Globus pallidus (tissue), 1 donor: ENCODE measurements around the gene ZNF221.
"Not testable (repeated sequence)": the region's sequence is repeated elsewhere in the genome, so short reads cannot be mapped to it uniquely, and the experiment has no call there.

Experiments
- DNase-seq: peaks from one replicate; pipeline ENCODE4 v3.0.0-alpha.2; 2015; ENCODE audit warnings: low spot score

ZNF221 gene

DNA sequence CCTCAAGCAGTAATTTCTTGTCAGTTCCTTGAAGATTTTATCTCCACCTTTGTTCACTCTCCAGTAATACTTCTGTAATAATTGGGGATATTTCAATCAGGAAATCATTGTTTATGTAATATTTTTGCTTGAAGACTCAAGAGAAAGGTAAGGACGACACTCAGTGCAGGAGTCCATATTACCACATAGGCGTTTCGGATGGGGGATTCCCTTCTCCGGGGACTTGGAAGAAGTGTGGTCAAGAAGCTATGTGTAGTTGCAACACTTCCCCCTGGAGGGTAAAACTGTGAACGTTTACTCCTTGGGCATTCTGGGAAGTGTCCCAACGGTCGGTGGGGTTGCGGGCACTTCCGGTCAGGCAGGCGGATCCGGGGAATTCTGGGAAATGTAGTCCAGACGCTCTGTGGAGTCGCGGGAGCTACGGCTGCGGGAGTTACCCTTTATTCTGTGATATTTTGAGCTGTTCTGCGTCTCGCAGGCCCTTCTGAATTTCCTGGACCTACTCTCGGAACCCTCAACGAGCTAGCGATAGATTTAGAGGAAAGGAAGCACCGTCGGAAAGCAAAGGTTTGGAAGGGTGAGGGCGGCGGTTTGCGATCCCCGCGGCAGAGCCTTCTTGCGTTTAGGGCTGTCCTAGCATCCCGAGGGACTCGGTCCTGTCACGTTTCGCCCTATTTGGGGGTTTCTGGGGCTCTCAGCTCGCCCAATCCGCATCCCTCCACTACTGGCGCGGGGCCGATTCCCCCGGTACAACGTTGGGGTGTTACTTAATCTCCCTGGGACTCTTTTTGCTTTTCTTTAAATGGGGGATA lies at the start of gene ZNF221:
Gene ZNF221 (plus strand): TSS at position 395 of the 812 bp plus-strand sequence. CDS start 11,499 bp downstream, outside the sequence.
- peak; percentile 92 for DNase-seq

DNA sequence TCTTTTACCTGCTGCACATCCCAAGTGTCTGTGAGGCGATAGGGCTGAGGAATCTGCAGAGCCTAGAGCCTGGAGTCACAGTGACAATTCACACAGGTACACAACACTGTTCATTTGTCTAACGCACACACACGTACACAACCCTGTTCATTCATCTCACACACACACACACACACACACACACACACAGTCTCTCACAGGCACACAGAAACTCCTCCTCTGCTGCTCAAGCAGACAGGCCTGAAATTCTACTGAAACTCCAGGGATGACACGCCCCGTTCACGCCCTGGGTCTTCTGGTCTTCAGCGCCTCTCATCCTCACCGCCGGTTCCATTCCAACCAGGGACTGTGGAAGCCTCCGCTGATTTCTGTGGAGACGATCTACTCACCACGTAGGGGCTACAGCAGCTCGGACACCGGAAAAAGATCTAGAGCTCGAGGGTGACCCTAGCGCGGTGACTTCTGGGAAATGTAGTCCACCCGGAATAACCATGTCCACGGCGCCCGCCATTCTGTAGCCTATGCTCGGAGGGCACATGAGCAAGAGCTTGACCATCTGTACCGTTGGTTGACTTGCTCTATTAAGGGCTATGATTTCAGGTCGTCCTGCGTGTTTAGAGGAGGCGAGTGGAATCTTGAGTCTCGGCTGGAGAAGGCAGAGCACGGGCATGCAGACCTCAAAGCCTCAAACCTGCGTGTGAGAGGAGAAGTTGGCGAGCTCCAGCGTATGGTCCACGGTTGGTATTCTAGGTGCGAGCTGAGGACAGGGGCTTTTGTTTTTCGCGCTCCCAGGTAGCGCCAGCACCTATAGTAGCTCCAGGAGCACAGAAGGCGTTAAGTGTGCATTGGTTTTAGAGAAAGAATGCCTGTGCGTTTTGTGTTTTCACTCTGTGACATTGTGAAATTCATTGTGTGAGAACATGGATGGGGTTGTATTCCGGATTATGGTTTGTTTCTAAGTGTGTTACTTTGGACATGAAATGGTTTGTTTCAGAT lies 49.3 kb upstream of the ZNF221 start:
- peak; percentile 74 for DNase-seq

DNA sequence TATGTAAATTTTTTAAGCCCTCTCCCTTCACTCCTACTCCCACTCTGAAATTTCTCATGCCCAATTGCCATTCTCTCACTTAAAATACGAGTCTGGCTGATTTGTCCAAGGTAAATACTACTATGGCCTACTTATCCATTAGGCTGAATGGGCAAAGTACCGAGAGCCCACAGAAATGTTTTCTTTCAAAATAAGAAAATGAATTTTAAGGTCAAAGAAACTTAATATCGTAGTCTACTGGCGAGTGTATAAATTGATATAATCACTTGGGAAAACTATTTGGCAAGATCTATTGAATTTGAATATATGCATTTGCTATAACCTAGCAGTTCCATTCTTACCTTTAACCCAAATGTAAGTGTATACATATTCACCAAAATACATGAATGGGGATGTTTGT lies 48.6 kb upstream of the ZNF221 start:
- DNase-seq: no peak

DNA sequence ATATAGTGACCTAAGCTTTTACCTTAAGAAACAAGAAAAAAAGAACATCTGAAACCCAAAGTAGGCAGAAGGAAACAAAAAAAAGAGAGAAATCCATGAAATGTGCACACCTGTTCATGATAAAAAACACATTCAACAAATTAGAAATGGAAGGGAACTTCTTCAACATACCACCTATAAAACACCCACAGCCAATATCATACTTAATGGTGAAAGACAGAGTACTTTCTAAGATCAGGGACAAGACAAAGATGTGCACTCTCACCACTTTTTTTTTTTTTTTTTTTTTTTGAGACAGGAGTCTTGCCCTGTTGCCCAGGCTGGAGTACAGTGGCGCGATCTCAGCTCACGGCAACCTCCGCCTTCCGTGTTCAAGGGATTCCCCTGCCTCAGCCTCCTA lies 45.1 kb upstream of the ZNF221 start:
- no peak for DNase-seq

DNA sequence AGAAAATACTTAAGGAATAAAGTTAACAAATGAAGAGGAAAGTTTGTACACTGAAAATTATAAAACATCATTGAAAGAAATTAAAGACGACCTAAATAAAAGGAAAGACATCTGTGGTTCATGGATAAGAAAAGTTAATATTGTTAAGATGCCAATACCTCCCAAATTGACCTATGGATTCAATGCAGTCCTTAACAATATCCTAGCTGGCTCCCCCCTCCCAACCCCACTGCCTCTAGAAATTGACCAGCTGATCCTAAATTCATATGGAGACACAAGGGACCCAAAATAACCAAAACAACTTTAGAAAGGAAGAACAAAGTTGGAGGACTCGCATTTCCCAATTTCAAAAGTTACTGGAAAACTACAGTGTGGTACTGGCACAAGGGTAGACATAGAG lies 44.3 kb upstream of the ZNF221 start:
- DNase-seq: no peak

DNA sequence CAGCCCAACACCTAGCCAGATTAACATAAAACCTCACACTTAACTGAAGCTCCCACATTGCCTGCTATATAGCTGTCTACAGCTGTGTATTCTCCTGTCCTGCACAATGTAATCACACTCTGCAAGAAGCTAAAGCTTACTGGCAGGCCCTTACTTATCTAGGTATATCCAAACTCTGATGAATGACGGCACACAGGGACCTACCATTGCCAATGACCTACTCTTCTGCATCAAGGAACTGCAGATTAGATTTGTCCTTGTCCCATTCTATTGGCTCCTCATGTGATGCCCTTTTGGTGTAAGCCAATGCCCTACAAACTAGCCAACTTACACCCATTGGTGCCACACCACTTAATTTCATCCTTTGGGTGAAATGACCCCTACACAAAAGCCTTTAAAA lies 42.4 kb upstream of the ZNF221 start:
- DNase-seq: no peak

DNA sequence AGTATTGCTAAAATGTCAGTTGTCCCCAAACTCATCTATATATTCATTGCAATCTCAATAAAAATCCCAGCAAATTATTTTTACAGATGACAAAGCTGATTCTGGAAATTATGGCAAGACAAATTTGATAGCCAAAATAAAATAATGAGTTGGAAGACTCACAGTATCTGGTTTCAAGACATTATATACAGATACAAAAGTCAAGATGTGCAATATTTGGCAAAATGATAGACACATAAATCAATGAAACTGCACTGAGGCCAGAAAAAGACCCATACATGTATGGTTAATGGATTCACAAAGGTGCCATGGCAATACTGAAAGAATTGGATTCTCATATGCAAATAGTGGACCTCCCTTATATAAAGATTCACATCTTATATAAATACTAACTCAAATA lies 40.1 kb upstream of the ZNF221 start:
- no peak for DNase-seq

DNA sequence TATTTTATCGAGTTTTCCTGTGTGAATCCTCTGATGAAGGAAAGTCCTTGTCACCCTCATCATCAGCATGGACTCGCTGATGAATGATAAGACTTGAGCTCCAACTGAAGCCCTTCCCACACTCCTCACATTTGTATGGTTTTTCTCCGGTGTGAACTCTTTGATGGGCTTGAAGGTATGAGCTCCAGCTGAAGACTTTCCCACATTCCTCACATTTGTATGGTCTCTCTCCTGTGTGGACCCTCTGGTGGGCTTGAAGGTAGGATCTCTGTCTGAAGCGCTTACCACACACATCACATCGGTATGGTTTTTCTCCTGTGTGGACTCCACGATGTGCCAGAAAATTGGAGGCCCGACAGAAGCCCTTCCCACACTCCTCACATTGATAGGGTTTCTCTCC lies 37.6 kb upstream of the ZNF221 start:
- DNase-seq: no peak

DNA sequence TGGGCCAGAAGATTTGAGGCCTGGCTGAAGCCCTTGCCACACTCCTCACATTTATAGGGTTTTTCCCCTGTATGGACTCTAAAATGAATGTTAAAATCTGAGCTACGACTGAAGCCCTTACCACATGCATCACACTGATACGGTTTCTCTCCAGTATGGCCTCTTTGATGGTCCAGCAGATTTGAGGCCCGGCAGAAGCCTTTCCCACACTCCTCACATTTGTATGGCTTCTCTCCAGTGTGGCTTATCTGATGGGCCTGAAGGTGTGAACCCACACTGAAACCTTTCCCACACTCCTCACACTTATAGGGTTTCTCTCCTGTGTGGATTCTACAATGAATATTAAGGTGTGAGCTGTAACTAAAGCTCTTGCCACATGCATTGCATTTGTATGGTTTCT lies 37.0 kb upstream of the ZNF221 start:
- DNase-seq: no peak

DNA sequence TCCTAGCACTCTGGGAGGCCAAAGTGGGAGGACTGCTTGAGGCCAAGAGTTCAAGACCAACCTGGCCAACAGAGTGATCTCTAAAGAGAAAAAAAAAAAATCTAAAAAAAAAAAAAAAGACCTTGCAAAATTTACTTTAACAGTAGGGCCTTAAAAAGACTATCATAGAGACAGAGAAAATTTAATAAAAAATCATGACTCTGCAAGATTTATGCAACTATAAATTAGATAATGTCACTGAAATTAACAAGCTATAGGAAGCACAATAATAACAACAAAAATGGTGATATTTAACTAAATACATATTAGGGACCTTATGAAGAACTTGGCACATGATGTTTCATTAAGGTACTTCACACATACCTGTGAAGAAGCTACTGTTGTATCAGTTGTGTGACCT lies 27.2 kb upstream of the ZNF221 start:
- no peak for DNase-seq

DNA sequence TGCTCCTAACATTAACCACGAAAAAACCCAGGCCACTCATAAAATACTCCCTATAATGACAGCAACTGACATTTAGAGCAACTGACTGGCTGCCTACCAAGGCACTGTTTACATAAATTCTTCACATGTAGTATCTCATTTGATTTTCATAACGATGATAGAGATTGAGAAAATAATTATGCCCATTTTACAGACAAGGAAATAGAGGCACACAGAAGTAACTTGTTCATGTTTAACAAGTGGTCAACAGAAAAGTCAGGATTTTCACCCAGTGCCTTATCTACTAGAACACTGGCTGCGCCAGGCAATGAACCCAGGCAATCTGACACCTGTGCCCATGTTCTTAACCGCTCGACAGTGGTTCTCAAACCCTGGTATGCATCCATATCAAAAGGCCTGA lies 22.2 kb upstream of the ZNF221 start:
- DNase-seq: no peak

DNA sequence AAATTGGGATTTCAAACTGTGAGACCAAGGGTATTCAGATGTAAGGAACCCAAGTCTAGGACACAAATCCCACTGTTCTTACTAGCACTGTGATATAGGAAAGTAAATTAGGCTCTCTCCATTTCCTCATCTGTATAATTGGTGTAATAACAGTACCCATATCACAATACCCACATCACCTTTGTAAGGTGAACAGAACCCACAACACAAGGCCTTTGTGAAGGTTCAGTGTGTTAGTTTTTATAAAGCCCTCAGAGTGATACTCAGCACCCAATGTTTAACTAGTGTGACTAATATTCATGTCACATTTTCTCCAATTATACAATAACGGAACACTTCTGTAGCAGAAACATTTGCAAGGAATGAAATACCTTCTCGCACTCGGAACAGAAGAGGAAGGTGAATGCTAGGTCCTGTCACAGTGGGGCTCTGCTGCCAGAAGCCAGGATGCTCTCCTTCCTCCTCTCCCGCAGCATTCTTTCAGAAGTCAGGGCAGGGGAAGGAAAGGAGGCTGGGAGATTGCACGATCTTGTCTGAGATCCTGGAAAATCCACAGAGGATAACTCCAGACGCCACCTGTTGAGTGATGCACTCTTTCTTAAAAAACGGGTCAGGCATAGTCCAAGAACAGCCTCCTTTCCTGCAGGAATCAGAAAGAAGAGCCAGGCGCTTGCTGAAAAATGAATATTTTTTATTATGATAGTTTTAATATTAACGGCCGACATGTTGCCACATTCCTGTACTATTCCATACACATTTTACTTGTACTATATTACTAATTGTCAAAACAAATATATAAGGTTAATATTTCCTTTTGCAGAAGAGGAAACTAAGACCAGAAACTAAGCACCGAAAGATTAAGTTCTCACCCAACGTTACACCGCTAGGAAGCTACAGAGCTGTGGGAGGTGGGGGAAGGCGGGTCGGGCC lies 16.7 kb upstream of the ZNF221 start:
- no peak for DNase-seq

DNA sequence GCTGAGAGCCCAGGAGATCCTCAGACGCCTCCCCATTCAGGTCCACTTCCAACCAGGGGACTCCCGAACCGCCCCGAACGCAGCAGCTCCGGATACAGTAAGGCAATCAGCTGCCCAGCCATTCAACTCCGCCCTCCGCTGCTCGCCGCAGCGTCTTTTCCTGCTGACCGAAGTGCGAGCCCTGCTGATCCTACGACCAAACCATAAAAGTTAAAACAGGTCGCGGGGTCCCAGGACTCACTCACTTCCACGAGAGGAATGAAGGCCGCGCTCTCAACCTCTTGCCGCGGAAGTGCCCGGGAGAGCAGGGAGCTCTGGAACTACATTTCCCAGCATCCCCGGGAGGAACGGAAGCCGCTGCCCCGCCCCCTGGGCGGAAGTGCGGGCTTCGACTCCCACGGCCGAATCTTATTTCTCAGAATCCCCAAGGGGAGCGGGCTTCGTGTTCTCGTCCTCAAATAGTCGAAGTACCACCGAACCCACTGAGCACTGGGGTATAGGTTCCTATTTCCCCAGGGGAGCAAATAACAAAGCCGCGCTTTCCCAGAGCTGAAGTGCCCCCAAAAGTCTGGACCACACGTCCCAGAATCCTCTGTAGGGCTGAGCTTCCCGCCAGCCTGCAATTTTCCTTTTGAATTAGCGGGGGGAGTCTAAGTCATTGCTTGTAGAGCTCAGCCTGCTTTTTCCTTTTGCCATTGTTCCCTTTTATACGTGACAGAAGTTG lies 15.9 kb upstream of the ZNF221 start, which contains the start of gene ZNF45:
Gene ZNF45 (minus strand): TSS at position 298 of the 724 bp plus-strand sequence. CDS start 13,097 bp downstream, outside the sequence.
- DNase-seq: peak; percentile 95

DNA sequence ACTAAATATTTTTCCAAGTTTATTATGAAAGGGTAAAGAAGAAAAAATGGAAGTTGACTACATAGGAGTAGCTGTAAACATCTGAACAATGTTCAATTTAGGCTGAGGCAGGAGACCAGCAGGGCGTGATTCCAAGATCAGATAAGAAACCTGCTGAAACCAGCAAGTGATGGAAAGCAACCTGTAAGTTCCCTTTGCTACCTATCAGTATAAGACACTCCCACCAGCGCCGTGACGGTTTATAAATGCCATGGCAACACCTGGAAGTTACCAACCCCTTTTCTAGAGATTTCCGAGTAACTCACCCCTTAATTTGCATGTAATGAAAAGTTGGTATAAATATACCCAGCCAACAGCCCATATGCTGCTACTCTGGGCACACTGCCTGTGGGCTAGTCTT lies 14.8 kb upstream of the ZNF221 start:
- DNase-seq: no peak

DNA sequence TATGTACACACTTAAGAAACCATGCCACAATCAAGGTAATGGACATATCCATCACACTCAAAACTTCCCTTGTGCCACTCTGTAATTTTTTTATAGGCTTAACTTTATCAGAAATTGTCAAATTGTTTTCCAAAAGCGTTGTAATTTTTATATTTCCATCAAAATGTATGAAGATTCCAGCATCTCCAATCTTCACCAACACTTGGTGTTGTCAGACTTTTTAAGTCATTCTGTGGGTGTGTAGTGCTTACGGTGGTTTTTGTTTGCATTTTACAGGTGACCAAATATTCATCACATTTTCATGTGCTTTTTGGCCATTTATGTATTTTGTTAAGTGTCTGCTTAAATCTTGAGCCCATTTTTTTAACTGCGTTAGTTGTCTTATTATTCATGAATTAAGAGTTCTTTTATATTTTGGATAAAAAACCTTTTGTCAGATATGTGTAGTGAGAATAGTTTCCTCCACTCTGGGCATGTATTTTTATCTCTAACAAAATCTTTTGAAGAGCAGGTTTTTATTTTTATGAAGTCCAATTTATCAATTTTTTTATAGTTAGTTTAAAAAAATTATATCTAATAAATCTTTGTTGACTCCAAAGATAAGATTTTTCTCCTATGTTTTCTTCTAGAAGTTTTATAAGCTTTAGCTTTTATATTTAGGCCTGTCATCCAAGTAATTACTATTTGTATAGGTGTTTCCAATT lies 11.3 kb upstream of the ZNF221 start:
- DNase-seq: no peak

DNA sequence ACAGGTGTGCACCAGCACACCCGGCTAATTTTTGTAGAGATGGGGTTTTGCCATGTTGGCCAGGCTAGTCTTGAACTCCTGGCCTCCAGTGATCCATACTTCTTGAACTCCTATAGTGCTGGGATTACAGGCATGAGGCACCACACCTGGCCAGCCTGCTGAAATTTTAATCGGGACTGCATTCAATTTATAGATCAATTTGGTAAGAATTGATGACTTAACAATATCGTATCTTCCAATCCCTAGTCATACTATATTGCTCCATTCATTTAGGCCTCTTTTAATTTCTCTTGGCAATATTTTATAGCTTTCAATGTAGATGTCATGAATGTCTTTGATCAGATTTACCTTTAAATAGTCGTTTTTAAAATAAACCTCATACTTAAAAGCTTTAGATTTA lies 10.3 kb upstream of the ZNF221 start:
- DNase-seq: no peak

DNA sequence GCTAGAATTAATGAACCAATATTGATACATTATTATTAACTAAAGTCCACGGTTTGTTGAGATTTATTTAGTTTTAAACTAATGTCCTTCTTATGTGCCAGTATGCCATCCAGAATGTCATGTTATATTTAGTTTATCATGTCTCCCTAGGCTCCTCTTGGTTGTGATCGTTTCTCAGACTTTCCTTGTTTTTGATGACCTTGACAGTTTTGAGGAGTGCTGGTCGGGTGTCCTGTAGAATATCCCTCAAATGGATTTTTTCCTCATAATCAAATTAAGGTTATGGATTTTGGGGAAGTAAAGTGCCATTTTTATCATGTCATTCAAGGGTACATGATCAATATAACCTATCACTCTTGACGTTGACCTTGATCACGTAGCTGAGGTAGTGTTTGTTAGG lies 9.8 kb upstream of the ZNF221 start:
- no peak for DNase-seq

DNA sequence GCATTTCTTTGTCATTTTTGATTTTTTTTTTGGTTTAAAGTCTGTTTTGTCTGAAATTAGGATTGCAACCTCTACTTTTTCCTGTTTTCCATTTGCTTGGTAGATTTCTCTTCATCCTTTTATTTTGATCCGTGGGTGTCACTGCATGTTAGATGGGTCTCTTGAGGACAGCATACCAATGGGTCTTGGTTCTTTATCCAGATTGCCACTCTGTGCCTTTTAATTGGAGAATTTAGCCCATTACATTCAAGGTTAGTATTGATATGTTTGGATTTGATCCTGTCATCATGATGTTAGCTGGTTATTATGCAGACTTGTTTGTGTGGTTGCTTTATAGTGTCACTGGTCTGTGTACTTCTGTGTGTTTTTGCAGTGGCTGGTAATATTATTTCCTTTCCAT lies 3.6 kb upstream of the ZNF221 start:
- DNase-seq: not testable (repeated sequence)

DNA sequence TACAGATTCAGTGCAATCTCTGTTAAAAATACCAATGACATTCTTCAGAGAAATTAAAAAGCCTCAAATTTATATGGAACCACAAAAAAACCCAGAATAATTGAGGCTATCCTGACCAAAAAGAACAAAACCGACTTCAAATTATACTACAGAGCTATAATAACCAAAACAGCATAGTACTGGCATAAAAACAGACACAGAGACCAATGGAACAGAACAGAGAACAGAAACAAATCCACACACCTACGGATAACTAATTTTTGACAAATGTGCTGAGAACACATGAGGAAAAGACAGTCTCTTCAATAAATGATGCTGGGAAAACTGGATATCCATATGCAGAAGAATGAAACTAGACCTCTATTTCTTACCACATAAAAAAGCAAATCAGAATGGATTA lies 1.2 kb upstream of the ZNF221 start:
- DNase-seq: not testable (repeated sequence)

DNA sequence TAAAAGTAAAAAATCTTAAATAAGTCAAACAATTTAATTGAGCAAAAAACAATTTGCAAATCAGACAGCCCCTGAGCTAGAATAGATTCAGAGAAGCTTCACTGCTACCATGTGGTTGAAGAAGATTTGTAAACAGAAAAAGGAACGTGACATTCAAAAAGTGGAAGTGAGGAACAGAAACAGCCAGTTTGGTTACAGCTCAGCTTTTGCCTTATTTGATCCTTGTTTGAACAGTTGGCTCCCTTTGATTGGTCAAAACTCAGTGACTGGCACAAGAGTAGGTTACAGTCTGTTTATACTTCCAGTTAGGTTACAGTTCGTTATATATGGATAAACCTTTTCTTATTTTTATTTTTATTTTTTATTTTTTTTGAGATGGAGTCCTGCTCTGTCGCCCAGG lies 5.8 kb downstream of the ZNF221 start:
- no peak for DNase-seq
